Fibroblast of mammary gland (primary cell): ENCODE measurements around the gene GNAI1.
"Not testable (repeated sequence)": the region's sequence is repeated elsewhere in the genome, so short reads cannot be mapped to it uniquely, and the experiment has no call there.

Source experiments
- DNase-seq: peaks from one replicate; pipeline ENCODE4 v3.0.0-alpha.2; 2010; ENCODE audit warnings: low read depth
- H3K4me3 ChIP-seq: 2 replicates; pipeline ENCODE4 v1.5.1; 2011; ENCODE audit warnings: low read depth, mild to moderate bottlenecking, low read length, moderate library complexity; ENCODE audit not compliant: control insufficient read depth
- CTCF ChIP-seq: conservative IDR thresholded peaks from 2 replicates; pipeline ENCODE4 v1.5.1; 2011; ENCODE audit warnings: low read depth, low read length, inconsistent platforms; ENCODE audit not compliant: control insufficient read depth, insufficient read depth

Gene GNAI1

DNA sequence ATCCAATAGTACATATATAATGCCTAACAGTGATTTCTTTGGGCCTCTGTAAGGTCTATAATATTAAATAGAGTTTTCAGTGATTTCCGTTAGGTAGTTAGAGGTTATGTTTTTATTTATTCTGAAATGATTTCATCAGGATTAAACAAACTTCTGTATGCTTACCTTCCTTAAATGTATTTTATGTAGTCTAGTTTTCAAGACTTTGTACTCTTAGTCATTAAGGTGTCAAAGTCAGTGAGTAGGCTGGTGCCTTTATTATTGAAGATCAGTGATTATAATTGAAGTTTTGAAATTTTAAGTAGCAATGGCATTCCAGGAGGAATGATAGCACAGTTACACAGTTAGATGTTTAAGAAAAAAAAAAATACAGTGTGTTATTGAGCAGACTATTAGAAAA, 20.7 kb downstream of the GNAI1 start:
- no peak overlapping the region for H3K4me3 ChIP-seq
- no peak for DNase-seq
- no peak for TF ChIP-seq CTCF

GRCh38 chr7:80157770-80158169, 23.1 kb downstream of the GNAI1 start:
- H3K4me3 ChIP-seq, result not testable (repeated sequence)
- peak; percentile 30 for DNase-seq

- TF ChIP-seq CTCF, result no peak
- DNase-seq, result no peak
Measured at GRCh38 chr7:80159802-80160201, 25.2 kb downstream of the GNAI1 start.

DNA sequence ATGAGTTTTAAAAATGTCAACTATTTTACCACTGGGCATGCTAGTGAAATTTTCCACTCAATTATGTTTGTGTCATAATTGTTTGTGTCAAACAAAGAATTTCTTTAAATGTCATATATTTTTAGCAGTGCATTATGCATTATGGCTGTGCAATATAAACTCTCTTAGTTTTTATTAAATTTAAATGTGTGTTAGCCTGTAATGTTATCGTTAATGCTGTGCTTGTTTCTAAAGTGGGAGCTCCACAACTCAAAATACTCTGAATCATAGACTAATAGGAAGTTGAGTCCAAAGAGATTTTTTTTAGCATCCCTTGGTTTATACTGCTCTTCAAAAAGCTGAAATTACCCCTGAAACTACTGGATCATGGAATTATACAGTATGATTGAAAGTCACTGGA, 26.8 kb downstream of the GNAI1 start:
- no peak overlapping the region for H3K4me3 ChIP-seq
- no peak for TF ChIP-seq CTCF
- DNase-seq, result no peak

More at GRCh38 chr7:80159802-80160201, 25.2 kb downstream of the GNAI1 start:
- no peak overlapping the region for H3K4me3 ChIP-seq

- DNase-seq, result no peak
- H3K4me3 ChIP-seq, result no peak overlapping the region
- no peak for TF ChIP-seq CTCF
Measured at GRCh38 chr7:80165177-80165576, 30.5 kb downstream of the GNAI1 start.

DNA sequence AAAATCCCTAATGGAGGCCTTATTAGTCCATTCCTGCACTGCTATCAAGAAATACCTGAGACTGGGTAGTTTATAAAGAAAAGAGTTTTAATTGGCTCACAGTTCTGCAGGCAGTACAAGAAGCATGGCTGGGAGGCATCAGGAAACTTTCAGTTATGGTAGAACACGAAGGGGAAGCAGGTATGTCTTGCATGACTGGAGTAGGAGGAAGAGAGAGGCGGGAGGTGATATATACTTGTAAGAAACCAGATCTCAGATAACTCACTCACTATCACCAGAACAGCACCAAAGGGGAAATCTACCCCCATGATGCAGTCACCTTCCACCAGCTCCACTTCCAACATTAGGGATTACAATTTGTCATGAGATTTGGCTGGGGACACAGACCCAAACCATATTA, 35.8 kb downstream of the GNAI1 start:
- no peak overlapping the region for H3K4me3 ChIP-seq
- no peak for DNase-seq
- no peak for TF ChIP-seq CTCF

GRCh38 chr7:80172387-80172786, 37.8 kb downstream of the GNAI1 start:
- TF ChIP-seq CTCF, result no peak
- no peak for DNase-seq
- H3K4me3 ChIP-seq, result no peak overlapping the region
